WERI-Rb-1 (cell line): ENCODE data around the gene SEMA3C.
A peak's percentile ranks its signal among the peaks of the same experiment; 100 is the strongest.

Experiments
- DNase-seq: peaks from one replicate; pipeline ENCODE4 v3.0.0-alpha.2; 2020
- H3K27ac ChIP-seq: fragments of 250-450 bp; sonication (Bioruptor Pico); 2 replicates; pipeline ENCODE4 v1.5.1; 2020; ENCODE audit warnings: mild to moderate bottlenecking, moderate library complexity
- H3K27me3 ChIP-seq: fragments of 250-450 bp; sonication (Bioruptor Pico); 2 replicates; pipeline ENCODE4 v1.5.1; 2021; ENCODE audit warnings: mild to moderate bottlenecking, low read depth, moderate library complexity; ENCODE audit not compliant: insufficient read depth, severe bottlenecking
- H3K36me3 ChIP-seq: fragments of 250-450 bp; sonication (Bioruptor Pico); 2 replicates; pipeline ENCODE4 v1.5.1; 2020; ENCODE audit warnings: mild to moderate bottlenecking, moderate library complexity
- H3K4me3 ChIP-seq: 2 replicates; pipeline ENCODE4 v1.5.1; 2011; ENCODE audit warnings: low read depth, mild to moderate bottlenecking, control low read depth, low read length
- H3K9me3 ChIP-seq: fragments of 250-450 bp; sonication (Bioruptor Pico); 2 replicates; pipeline ENCODE4 v1.5.1; 2021; ENCODE audit warnings: mild to moderate bottlenecking, moderate library complexity; ENCODE audit not compliant: severe bottlenecking
- CTCF ChIP-seq: IDR thresholded peaks from 2 replicates; pipeline ENCODE4 v1.5.1; 2011; ENCODE audit warnings: low read depth, mild to moderate bottlenecking, control low read depth, inconsistent platforms, low read length

SEMA3C gene

GRCh38 chr7:80764132-80764531, 154.7 kb downstream of the SEMA3C start:
- Histone ChIP-seq H3K4me3 (no peak overlapping the region), H3K9me3 (no peaks in the 10 kb centered on the region), H3K27me3 (no peaks in the 10 kb centered on the region), H3K27ac (no peak overlapping the region), H3K36me3 (no peaks in the 10 kb centered on the region)
- DNase-seq = peak; percentile 45
- no peak for TF ChIP-seq CTCF

GRCh38 chr7:80763704-80764103, 155.1 kb downstream of the SEMA3C start:
- no peak overlapping the region for H3K4me3 ChIP-seq
- TF ChIP-seq CTCF = no peak
- H3K36me3 ChIP-seq = no peaks in the 10 kb centered on the region
- no peaks in the 10 kb centered on the region for H3K9me3 ChIP-seq
- no peak overlapping the region for H3K27ac ChIP-seq
- no peaks in the 10 kb centered on the region for H3K27me3 ChIP-seq
- no peak for DNase-seq

GRCh38 chr7:80763289-80763688, 155.6 kb downstream of the SEMA3C start:
- no peaks in the 10 kb centered on the region for H3K9me3 ChIP-seq
- no peaks in the 10 kb centered on the region for H3K36me3 ChIP-seq
- no peak for TF ChIP-seq CTCF
- no peak overlapping the region for H3K4me3 ChIP-seq
- no peaks in the 10 kb centered on the region for H3K27me3 ChIP-seq
- H3K27ac ChIP-seq = no peak overlapping the region
- no peak for DNase-seq

- H3K36me3 ChIP-seq = no peaks in the 10 kb centered on the region
Measured at GRCh38 chr7:80760292-80760691, 158.6 kb downstream of the SEMA3C start.

GRCh38 chr7:80752954-80753690, 165.7 kb downstream of the SEMA3C start:
- no peaks in the 10 kb centered on the region for H3K36me3 ChIP-seq
- H3K4me3 ChIP-seq = no peak overlapping the region
- no peak overlapping the region for H3K27ac ChIP-seq
- DNase-seq = no peak
- H3K9me3 ChIP-seq = no peaks in the 10 kb centered on the region
- no peaks in the 10 kb centered on the region for H3K27me3 ChIP-seq
- TF ChIP-seq CTCF = no peak

More at GRCh38 chr7:80760292-80760691, 158.6 kb downstream of the SEMA3C start:
- DNase-seq = no peak
- Histone ChIP-seq H3K27ac (no peak overlapping the region), H3K4me3 (no peak overlapping the region), H3K9me3 (no peaks in the 10 kb centered on the region), H3K27me3 (no peaks in the 10 kb centered on the region)
- TF ChIP-seq CTCF = no peak

- no peak for DNase-seq
- H3K36me3 ChIP-seq = no peaks in the 10 kb centered on the region
- TF ChIP-seq CTCF = no peak
- no peak overlapping the region for H3K4me3 ChIP-seq
- no peaks in the 10 kb centered on the region for H3K9me3 ChIP-seq
- H3K27ac ChIP-seq = no peak overlapping the region
- H3K27me3 ChIP-seq = no peaks in the 10 kb centered on the region
Measured at GRCh38 chr7:80749270-80749669, 169.6 kb downstream of the SEMA3C start.
